H9 (cell line): ENCODE measurements around the gene ZNF672. TPM values are rescaled to one million over a fixed set of nuclear protein-coding genes. Genes with fewer than 3 reads are reported as not detected.

Experiments used
- DNase-seq: peaks from one replicate; pipeline ENCODE4 v3.0.0-alpha.2; 2017
- H2AFZ ChIP-seq: one replicate; pipeline ENCODE4 v1.6.1; 2013; ENCODE audit warnings: mild to moderate bottlenecking, low read length, control low read depth, moderate library complexity
- H2AK5ac ChIP-seq: 2 replicates; pipeline ENCODE4 v1.6.1; 2013; ENCODE audit warnings: low read length, control low read depth, mixed read lengths; ENCODE audit not compliant: insufficient read length
- H2BK120ac ChIP-seq: one replicate; pipeline ENCODE4 v1.6.1; 2013; ENCODE audit warnings: low read depth, mild to moderate bottlenecking, low read length, control low read depth, inconsistent platforms; ENCODE audit not compliant: poor library complexity, severe bottlenecking
- H2BK12ac ChIP-seq: 2 replicates; pipeline ENCODE4 v1.6.1; 2013; ENCODE audit warnings: low read length, control low read depth, mixed read lengths, low read depth; ENCODE audit not compliant: insufficient read length
- H2BK15ac ChIP-seq: 2 replicates; pipeline ENCODE4 v1.6.1; 2013; ENCODE audit warnings: low read depth, low read length, control low read depth
- H2BK20ac ChIP-seq: one replicate; pipeline ENCODE4 v1.6.1; 2013; ENCODE audit warnings: low read depth, mild to moderate bottlenecking, low read length, control low read depth, inconsistent platforms; ENCODE audit not compliant: poor library complexity, severe bottlenecking
- H2BK5ac ChIP-seq: 2 replicates; pipeline ENCODE4 v1.6.1; 2013; ENCODE audit warnings: low read length, control low read depth, mixed read lengths; ENCODE audit not compliant: insufficient read length
- H3K14ac ChIP-seq: 2 replicates; pipeline ENCODE4 v1.6.1; 2013; ENCODE audit warnings: low read length, control low read depth; ENCODE audit not compliant: insufficient read depth
- H3K18ac ChIP-seq: 2 replicates; pipeline ENCODE4 v1.6.1; 2013; ENCODE audit warnings: low read depth, mild to moderate bottlenecking, mixed read lengths, low read length, control low read depth; ENCODE audit not compliant: insufficient read length
- H3K23ac ChIP-seq: 2 replicates; pipeline ENCODE4 v1.6.1; 2013; ENCODE audit warnings: low read length, control low read depth, mixed read lengths, low read depth; ENCODE audit not compliant: insufficient read length
- H3K23me2 ChIP-seq: 2 replicates; pipeline ENCODE4 v1.6.1; 2013; ENCODE audit warnings: low read depth, mild to moderate bottlenecking, mixed read lengths, low read length, control low read depth; ENCODE audit not compliant: insufficient read length, poor library complexity, severe bottlenecking
- H3K27ac ChIP-seq: 2 replicates; pipeline ENCODE4 v1.5.1; 2013; ENCODE audit warnings: low read length, control low read depth, mixed read lengths, low read depth; ENCODE audit not compliant: insufficient read length
- H3K27me3 ChIP-seq: 2 replicates; pipeline ENCODE4 v1.6.1; 2013; ENCODE audit warnings: low read length, control low read depth, inconsistent platforms; ENCODE audit not compliant: insufficient read depth
- H3K4ac ChIP-seq: 2 replicates; pipeline ENCODE4 v1.6.1; 2013; ENCODE audit warnings: low read depth, mild to moderate bottlenecking, control low read depth, inconsistent platforms, low read length, moderate library complexity
- H3K4me1 ChIP-seq: 2 replicates; pipeline ENCODE4 v1.6.1; 2013; ENCODE audit warnings: low read length, control low read depth, inconsistent platforms; ENCODE audit not compliant: insufficient read depth
- H3K4me2 ChIP-seq: 2 replicates; pipeline ENCODE4 v1.6.1; 2013; ENCODE audit warnings: low read length, control low read depth, mixed read lengths; ENCODE audit not compliant: insufficient read length, insufficient read depth
- H3K56ac ChIP-seq: 2 replicates; pipeline ENCODE4 v1.6.1; 2013; ENCODE audit warnings: low read depth, mild to moderate bottlenecking, mixed read lengths, low read length, control low read depth; ENCODE audit not compliant: insufficient read length
- H3K79me1 ChIP-seq: 2 replicates; pipeline ENCODE4 v1.6.1; 2013; ENCODE audit warnings: low read depth, mild to moderate bottlenecking, moderate library complexity, low read length, control low read depth, inconsistent platforms; ENCODE audit not compliant: insufficient read depth, poor library complexity, severe bottlenecking
- H3K79me2 ChIP-seq: 2 replicates; pipeline ENCODE4 v1.6.1; 2013; ENCODE audit warnings: low read length, control low read depth, inconsistent platforms; ENCODE audit not compliant: insufficient read depth
- H3K9ac ChIP-seq: 2 replicates; pipeline ENCODE4 v1.6.1; 2013; ENCODE audit warnings: low read length, control low read depth, mixed read lengths; ENCODE audit not compliant: insufficient read length; ENCODE audit errors: extremely low read depth
- H3K9me3 ChIP-seq: one replicate; pipeline ENCODE4 v1.6.1; 2013; ENCODE audit warnings: low read depth, low read length, inconsistent platforms; ENCODE audit not compliant: control insufficient read depth
- H3T11ph ChIP-seq: one replicate; pipeline ENCODE4 v1.6.1; 2013; ENCODE audit warnings: mild to moderate bottlenecking, low read length, control low read depth, inconsistent platforms
- H4K20me1 ChIP-seq: one replicate; pipeline ENCODE4 v1.6.1; 2013; ENCODE audit not compliant: control insufficient read depth, insufficient read length, insufficient read depth
- H4K5ac ChIP-seq: 2 replicates; pipeline ENCODE4 v1.6.1; 2013; ENCODE audit warnings: low read depth, mild to moderate bottlenecking, mixed read lengths, low read length, control low read depth; ENCODE audit not compliant: insufficient read length
- H4K8ac ChIP-seq: replicated peaks from 2 replicates; pipeline ENCODE4 v1.6.1; 2013; ENCODE audit warnings: low read length, control low read depth, mixed read lengths, low read depth; ENCODE audit not compliant: insufficient read length
- H4K91ac ChIP-seq: 2 replicates; pipeline ENCODE4 v1.6.1; 2013; ENCODE audit warnings: low read depth, mild to moderate bottlenecking, moderate library complexity, mixed read lengths, low read length, control low read depth; ENCODE audit not compliant: insufficient read length
- H3K27ac Mint-ChIP-seq, 3 experiments: 2 replicates in 2 of 3; 3 replicates in 1 of 3; pipeline ENCODE4 v1.8.0; 2020 to 2021; ENCODE audit warnings: mixed read lengths in 3 of 3, mild to moderate bottlenecking in 1 of 3, moderate library complexity in 1 of 3
- H3K27me3 Mint-ChIP-seq: 2 replicates; pipeline ENCODE4 v1.8.0; 2021; ENCODE audit warnings: low read depth, mild to moderate bottlenecking, moderate library complexity, mixed read lengths
- H3K36me3 Mint-ChIP-seq, 3 experiments: 2 replicates in 2 of 3; 3 replicates in 1 of 3; pipeline ENCODE4 v1.8.0; 2020 to 2021; ENCODE audit warnings: low read depth in 3 of 3, mixed read lengths in 3 of 3; ENCODE audit not compliant: insufficient read depth in 1 of 3
- H3K4me1 Mint-ChIP-seq, 2 experiments: 2 replicates each; pipeline ENCODE4 v1.8.0; 2020; ENCODE audit warnings: mixed read lengths in 2 of 2
- H3K4me3 Mint-ChIP-seq, 2 experiments: 2 replicates in 1 of 2; 3 replicates in 1 of 2; pipeline ENCODE4 v1.8.0; 2020 to 2021; ENCODE audit warnings: mild to moderate bottlenecking in 2 of 2, mixed read lengths in 2 of 2, moderate library complexity in 1 of 2
- H3K9me3 Mint-ChIP-seq, 2 experiments: 2 replicates in 1 of 2; 3 replicates in 1 of 2; pipeline ENCODE4 v1.8.0; 2020; ENCODE audit warnings: mild to moderate bottlenecking in 2 of 2, mixed read lengths in 2 of 2, moderate library complexity in 1 of 2
- CTCF ChIP-seq: fragments of 200-600 bp; sonication (generic); conservative IDR thresholded peaks from 3 replicates; pipeline ENCODE4 v1.8.0; 2021; ENCODE audit warnings: antibody characterized with exemption, mild to moderate bottlenecking
- WGBS: extraction: QIAGEN DNeasy Blood & Tissue Kit; methylation state at CpG from one replicate; pipeline ENCODE4 v1.1.7; 2013; ENCODE audit warnings: missing lambda C conversion rate, low lambda C conversion rate, mixed read lengths; ENCODE audit not compliant: insufficient read length; ENCODE audit errors: extremely low coverage; 5-methylcytosine and 5-hydroxymethylcytosine counted together
- total RNA-seq: library from RNA; stranded (reverse); gene quantifications from 2 replicates; pipeline ENCODE4 v1.2.1, GENCODE V29; 2021

Gene ZNF672
- total RNA-seq, 1 experiment from 2014 or later, result 29.4 TPM

GRCh38 chr1:248821101-248821500, 16.9 kb upstream of the ZNF672 start:
- WGBS, result no CpG with 5 or more reads among the region's 3 CpGs
- Mint-ChIP-seq H3K27me3 (no peaks in the 10 kb centered on the region), H3K4me1 (peaks cover 26 to 30% of the 10 kb centered on the region in 2 experiments), H3K36me3 (peaks cover 13 to 55% (median 52%) of the 10 kb centered on the region in 3 experiments; a peak in 6 of 7 replicates), H3K27ac (no peak overlapping the region; a peak in 1 of 7 replicates), H3K9me3 (no peaks in the 10 kb centered on the region; a peak in 2 of 5 replicates), H3K4me3 (no peak overlapping the region)
- Histone ChIP-seq H4K91ac (no peak overlapping the region), H4K20me1 (no peaks in the 10 kb centered on the region), H3K27me3 (no peaks in the 10 kb centered on the region), H4K8ac (no peak overlapping the region), H2BK120ac (no peak overlapping the region), H3K79me2 (peaks cover 5% of the 10 kb centered on the region; the same call in 1 of the 2 replicates), H2BK15ac (no peak overlapping the region), H3K23me2 (peaks cover 4% of the 10 kb centered on the region), H3K27ac (no peak overlapping the region), H3K4me2 (no peak overlapping the region), H3K4me1 (peaks cover 2% of the 10 kb centered on the region; the same call in 1 of the 2 replicates), H3K18ac (no peak overlapping the region), H2BK20ac (no peak overlapping the region), H2BK5ac (no peak overlapping the region), H2AK5ac (no peak overlapping the region), H4K5ac (no peak overlapping the region), H2AFZ (no peak overlapping the region), H2BK12ac (no peak overlapping the region), H3K23ac (no peak overlapping the region), H3K9ac (no peak overlapping the region), H3T11ph (no peak overlapping the region), H3K4ac (no peak overlapping the region), H3K9me3 (no peaks in the 10 kb centered on the region), H3K56ac (no peak overlapping the region), H3K79me1 (peaks cover 12% of the 10 kb centered on the region), H3K14ac (no peak overlapping the region)
- TF ChIP-seq CTCF, result no peak
- no peak for DNase-seq
